Activated CD8-positive, alpha-beta memory T cell treated with anti-CD3 and anti-CD28 coated beads for 36 hours (primary cell): ENCODE data around the gene GTPBP2. TPM values are rescaled to one million over a fixed set of nuclear protein-coding genes. Genes with fewer than 3 reads are reported as not detected.

ENCODE experiments used
- CTCF ChIA-PET: fragments of 350-600 bp; sonication (Branson Sonifier 250); formaldehyde crosslinking; loops from one replicate; lab custom pipeline; 2021; ENCODE audit warnings: antibody characterized with exemption; lab: Charles Lee
- POLR2A ChIA-PET: fragments of 350-600 bp; sonication (Branson Sonifier 250); formaldehyde crosslinking; loops from one replicate; lab custom pipeline; 2021; ENCODE audit warnings: antibody characterized with exemption; lab: Charles Lee
- total RNA-seq, 2 experiments: library from RNA; stranded (reverse); gene quantifications; one replicate each; pipeline ENCODE4 v1.2.3, GENCODE V29; 2021

GTPBP2 gene, protein sequence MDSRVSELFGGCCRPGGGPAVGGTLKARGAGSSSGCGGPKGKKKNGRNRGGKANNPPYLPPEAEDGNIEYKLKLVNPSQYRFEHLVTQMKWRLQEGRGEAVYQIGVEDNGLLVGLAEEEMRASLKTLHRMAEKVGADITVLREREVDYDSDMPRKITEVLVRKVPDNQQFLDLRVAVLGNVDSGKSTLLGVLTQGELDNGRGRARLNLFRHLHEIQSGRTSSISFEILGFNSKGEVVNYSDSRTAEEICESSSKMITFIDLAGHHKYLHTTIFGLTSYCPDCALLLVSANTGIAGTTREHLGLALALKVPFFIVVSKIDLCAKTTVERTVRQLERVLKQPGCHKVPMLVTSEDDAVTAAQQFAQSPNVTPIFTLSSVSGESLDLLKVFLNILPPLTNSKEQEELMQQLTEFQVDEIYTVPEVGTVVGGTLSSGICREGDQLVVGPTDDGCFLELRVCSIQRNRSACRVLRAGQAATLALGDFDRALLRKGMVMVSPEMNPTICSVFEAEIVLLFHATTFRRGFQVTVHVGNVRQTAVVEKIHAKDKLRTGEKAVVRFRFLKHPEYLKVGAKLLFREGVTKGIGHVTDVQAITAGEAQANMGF
- total RNA-seq, result 10 to 100 TPM; 47.9 to 48.6 TPM

DNA sequence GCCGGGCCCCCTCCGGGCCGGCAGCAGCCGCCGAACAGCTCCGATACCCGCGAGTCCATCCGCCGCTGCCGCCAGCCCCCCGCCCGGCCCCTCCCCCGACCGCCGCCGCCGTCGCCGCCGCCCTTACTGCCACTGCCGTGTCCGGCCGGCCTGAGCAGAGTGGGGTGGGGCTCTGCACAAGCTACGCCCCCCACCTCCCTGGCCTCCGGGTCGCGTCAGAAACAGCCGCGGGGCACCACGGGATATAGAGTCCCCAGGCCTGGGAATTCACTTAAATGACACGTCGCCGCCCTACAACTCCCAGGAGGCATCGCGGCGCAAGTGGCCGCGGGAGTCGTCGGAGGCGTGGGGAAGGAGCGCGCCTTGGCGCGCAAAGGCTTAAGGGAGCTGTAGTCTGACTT, at the start of gene GTPBP2:
GTPBP2 (minus strand) TSS at position 161 of the 401 bp plus-strand sequence; CDS start at position 59, 102 bp downstream.
- ChIA-PET POLR2A (interaction anchor here (0.6 to 2.2 kb wide), 6 partner anchors 8 to 618 kb away, joined by 3 to 9 read pairs (median 6); partner anchors contain the start of genes HSP90AB1, POLH, RSPH9 and VEGFA), CTCF (interaction anchor here (0.9 to 1.5 kb wide), 3 partner anchors 29 to 141 kb away, joined by 3 to 7 read pairs (median 4); partner anchors contain the start of gene VEGFA)

DNA sequence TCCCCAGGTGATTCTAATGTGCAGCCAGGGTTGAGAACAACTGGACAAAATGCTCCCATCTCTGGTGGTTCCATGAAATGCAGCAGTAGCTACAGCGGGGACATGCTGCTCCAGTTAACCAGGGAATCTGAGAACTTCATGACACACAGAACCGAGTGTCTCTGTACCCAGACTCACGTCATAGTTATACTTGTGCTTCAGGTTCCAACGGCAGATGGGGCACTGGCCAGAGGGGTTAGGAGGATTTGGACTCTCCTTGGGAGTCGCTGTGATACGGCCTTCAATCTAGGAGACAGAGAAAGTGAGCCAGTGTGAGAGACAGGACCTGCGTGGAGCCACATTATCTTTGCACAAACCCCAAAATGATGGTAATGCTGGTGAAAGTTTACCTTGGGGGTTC, 49.3 kb upstream of the GTPBP2 start:
- CTCF ChIA-PET, result interaction anchor here (4.3 kb wide), 1 partner anchor 10 kb away, joined by 26 read pairs; no protein-coding TSS in a partner anchor
- POLR2A ChIA-PET, result no interaction called here

DNA sequence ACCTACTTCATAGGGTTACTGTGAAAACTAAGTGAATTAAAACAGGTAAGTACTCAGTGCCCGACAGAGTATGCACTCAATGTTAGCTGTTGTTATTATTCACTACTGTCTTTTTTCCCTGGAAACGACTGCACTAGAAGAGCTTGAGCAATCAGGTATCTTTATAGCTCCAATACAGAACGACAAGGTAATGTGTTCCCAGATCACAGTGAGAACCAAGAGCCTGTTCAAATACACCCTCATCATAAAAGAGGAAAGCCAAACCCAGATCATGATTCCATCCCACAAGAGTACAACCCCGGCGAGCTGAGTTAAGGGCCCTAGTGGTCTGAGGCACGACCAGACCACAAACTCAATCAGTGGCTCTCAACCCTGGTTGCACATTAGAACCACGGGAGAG, 48.7 kb upstream of the GTPBP2 start:
- POLR2A ChIA-PET, result no interaction called here

DNA sequence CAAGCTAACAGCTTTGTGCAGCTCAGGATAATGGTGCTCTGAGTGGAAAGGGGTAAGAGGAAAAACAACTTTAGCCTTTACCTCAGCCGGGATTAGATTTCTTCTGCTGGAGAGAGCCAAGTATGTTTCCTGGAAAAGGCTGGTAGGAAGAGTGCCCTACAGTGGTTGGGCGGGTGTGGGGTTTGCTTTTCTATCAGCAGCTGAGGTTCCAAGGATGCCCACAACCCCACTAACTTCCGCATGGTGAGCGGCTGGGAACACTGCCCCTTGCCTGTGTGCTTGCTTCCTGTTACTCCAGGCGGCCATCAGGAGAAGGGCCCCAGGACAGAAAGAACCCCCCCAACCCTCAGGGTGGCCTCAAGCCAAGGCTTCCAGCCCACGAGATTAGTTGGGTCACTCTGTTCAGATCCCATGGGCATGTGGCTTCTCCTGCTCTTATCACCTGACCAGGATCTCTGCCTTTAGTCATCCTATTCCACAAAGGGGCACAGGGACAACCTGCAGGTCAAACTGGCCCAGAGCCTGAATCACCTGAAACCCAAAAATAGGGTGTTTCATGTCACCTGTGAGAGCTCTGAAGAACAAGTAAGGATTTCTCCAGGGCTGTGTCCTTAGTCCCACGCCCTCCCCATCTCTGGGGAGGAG, 48.0 kb upstream of the GTPBP2 start:
- ChIA-PET CTCF (interaction anchor here (0.7 to 4.3 kb wide), 2 partner anchors 9 kb away, joined by 3 to 26 read pairs; no protein-coding TSS in a partner anchor), POLR2A (no interaction called here)

More for the DNA sequence above, 48.7 kb upstream of the GTPBP2 start:
- CTCF ChIA-PET, result interaction anchor here (4.3 kb wide), 1 partner anchor 9 kb away, joined by 26 read pairs; no protein-coding TSS in a partner anchor

DNA sequence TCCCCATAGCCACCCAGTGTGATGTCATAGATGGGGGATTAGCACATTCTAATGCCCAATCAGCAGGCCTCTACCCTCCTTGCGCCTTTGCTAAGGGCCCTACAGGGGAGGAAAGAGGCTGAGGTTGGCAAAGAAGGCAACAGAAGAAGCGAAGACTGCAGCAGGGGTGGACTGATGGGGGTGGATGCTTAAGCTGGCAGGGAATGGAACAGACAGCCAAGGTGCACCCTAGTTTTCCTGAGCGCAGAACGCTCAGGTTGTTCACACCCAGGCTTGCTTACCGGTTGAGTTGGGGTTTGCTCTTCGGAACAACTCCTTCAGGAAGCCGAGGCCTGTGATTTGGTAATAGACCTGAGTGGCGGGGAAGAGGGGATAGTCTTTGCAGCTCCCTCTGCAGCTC, 45.9 kb upstream of the GTPBP2 start:
- POLR2A ChIA-PET, result no interaction called here
- CTCF ChIA-PET, result interaction anchor here (1.6 kb wide), 1 partner anchor 10 kb away, joined by 4 read pairs; no protein-coding TSS in a partner anchor

DNA sequence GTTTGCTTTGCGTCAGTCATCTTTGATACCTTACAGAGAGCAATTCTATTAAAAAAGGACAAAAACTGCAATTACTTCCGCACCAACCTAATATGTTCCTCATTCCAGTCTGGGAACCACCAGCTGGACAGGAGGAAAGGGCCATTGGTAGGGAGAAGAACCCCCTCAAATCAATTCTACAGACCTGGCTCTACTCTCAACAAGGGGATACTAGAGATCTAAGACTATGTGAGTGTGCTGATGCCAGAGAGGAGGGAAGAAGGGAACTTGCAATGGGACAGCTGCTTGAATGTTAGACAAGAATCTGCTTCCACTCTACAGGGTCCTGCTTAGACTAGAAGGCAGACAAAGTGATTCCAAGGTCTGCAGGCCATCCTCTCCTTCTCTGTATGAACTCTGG, 45.2 kb upstream of the GTPBP2 start:
- ChIA-PET POLR2A (no interaction called here), CTCF (interaction anchor here (1.6 kb wide), 1 partner anchor 10 kb away, joined by 4 read pairs; no protein-coding TSS in a partner anchor)

DNA sequence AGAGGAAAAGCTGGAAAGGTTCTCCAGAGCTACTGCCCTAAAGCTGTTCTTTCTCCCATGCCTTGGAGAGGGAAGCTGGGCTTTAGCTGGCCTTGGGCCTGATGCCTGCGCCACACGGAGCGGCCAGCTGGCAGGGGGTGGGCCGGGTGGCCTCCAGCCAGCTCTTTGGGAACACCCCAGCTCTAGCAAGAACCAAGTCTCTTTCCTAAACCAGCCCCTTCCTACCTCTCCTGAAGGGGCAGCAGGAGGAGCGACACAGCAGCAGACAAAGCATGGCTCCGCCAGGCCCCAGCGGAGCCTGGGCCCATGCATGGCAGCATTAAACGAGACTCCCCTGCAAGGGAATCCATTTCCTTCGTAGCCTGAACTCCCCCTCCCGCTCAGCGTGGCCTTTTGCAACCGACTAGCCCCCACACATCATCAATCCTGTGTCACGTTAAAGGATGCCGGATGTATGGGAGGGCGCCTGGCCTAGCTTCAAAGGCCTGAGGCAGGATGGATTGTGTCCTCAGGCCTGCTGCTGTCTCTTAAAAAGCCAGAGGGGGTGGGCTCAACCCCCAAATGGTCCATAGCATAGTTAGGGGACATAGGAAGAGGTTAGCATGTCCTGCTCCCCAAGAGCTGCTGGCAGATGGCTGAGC, 44.5 kb upstream of the GTPBP2 start:
- ChIA-PET POLR2A (no interaction called here), CTCF (no interaction called here)

DNA sequence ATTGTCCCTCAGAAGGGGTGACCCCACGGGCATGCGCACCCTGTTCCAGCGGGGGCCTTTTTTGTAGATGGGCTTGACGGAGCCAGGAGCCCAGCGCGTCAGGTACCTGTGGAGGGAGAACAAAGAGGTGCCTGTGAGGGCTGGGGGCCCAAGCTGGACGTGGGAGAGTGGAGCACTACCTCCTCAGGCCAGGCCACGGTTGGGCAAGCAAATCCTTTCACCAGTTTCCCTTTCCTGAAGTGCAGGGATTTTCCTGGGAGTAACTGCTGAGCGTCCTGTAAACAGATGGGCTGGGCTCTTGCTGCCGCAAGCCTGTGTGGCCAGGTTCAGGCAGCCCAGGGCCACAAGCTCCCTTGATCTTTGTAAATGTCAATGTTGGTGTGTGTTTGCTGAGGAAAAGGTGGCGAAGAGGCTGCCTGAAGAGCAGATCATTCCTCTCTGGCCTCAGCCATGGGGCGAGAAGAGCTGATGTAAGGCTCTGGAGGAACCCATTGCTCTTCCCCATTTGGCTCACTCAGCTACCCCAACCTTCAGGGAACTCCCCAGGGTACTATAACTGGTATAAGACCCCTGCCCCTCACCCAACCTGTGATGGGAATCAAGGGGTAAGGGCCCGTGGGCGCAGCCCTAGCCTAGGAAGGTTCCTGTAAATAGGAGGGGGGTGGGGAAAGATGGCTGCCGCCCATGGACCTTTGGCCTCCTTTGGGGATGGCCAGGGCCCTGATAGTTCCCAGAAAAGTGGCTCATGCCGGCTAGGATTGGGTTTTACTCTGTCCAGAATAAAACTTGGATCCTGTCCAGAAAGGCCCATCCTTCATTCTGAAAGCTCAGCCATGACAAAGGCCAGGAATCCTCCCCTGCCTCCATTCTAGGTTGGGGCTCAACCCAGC, 43.0 kb upstream of the GTPBP2 start:
- ChIA-PET CTCF (interaction anchor here (0.6 to 1.1 kb wide), 2 partner anchors 407 to 544 kb away, joined by 3 to 4 read pairs; no protein-coding TSS in a partner anchor), POLR2A (no interaction called here)

DNA sequence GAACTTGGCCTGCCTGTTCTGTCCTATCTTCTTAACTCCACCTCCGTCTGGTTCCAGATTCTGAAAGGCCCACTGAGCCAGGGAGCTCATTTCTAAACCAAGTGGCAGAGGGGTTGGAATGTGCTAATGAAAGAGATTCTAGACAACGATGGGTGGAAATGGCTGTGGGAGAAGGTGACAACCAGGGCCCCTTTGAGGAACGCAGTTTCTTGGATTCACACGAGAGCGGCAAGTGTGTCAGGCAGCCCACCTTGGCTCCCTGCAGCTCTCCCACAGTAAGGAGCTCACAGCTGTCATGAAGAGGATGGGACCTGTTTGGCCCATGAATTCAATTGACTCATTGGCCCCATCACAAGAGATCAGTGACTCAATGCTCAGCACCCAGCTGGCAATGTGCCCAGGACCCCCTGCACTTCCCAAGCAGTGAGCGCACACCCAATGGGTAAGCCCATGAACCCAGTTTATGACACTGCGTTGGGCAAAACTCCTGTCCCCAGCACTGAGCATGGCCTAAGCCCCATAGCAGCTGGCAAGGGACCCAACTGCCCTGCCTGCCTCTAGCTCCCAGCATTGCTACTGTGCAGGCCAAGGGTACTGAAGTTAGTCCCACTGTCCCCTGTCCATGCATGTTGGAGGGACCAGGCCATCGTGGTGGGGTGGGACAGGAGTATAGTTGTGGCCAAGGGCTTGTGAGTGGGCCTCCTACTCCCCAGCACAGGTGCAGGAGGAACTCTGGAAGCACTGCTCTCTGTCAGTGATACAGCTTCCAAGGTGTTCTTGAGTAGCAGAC, 42.1 kb upstream of the GTPBP2 start:
- POLR2A ChIA-PET, result no interaction called here

DNA sequence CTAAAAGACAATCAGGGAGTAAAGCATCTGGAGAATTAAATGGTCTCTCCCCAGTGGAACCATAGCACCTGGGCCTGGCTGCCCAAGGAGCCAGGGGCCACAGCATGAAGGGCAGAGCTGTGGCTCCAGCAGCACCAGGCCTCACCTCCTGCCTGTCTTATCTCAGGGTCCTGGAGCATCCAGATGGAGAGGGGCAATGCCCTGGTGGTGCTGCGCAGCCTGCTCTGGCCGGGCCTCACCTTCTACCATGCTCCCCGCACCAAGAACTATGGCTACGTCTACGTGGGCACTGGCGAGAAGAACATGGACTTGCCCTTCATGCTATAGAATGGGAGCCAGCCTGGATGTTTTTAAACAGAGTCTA, 41.5 kb upstream of the GTPBP2 start:
- ChIA-PET CTCF (interaction anchor here (1.0 to 4.6 kb wide), 5 partner anchors 9 to 403 kb away, joined by 3 to 26 read pairs (median 6); no protein-coding TSS in a partner anchor), POLR2A (interaction anchor here (0.6 kb wide), 1 partner anchor 20 kb away, joined by 15 read pairs; no protein-coding TSS in a partner anchor)

More for the DNA sequence above, 42.1 kb upstream of the GTPBP2 start:
- CTCF ChIA-PET, result interaction anchor here (1.1 kb wide), 1 partner anchor 408 kb away, joined by 3 read pairs; no protein-coding TSS in a partner anchor

DNA sequence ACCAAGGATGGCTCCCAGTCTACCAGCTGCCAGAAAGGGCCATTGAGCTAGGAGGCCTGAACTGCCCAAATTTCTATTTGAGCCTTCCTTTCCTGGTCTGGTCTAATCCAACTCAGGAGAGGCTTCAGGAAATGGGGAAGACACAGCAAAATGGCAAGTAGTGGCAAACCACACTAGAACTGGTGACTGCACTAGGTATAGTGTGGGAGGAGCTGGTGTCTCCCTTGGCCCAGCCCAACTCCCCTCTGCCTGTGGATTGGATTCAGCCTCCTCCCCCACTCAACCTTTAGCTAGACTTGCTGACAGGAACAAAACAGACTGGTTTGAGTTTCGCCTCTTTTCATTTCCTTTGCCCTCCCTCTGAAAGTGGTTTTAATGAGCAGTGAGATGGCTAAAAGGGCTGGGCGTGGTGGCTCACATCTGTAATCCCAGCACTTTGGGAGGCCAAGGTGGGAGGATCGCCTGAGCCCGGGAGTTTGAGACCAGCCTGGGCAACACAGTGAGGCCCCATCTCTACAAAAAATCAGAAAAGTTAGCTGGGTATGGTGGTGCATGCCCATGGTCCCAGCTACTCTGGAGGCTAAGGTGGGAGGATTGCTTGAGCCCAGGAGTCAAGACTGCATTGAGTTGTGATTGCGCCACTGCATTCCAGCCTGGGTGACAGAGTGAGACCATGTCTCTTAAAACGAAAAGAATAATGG, 41.0 kb upstream of the GTPBP2 start:
- CTCF ChIA-PET, result interaction anchor here (0.6 to 4.6 kb wide), 7 partner anchors 9 to 409 kb away, joined by 3 to 26 read pairs (median 5); no protein-coding TSS in a partner anchor
- POLR2A ChIA-PET, result interaction anchor here (0.6 kb wide), 1 partner anchor 20 kb away, joined by 15 read pairs; no protein-coding TSS in a partner anchor

DNA sequence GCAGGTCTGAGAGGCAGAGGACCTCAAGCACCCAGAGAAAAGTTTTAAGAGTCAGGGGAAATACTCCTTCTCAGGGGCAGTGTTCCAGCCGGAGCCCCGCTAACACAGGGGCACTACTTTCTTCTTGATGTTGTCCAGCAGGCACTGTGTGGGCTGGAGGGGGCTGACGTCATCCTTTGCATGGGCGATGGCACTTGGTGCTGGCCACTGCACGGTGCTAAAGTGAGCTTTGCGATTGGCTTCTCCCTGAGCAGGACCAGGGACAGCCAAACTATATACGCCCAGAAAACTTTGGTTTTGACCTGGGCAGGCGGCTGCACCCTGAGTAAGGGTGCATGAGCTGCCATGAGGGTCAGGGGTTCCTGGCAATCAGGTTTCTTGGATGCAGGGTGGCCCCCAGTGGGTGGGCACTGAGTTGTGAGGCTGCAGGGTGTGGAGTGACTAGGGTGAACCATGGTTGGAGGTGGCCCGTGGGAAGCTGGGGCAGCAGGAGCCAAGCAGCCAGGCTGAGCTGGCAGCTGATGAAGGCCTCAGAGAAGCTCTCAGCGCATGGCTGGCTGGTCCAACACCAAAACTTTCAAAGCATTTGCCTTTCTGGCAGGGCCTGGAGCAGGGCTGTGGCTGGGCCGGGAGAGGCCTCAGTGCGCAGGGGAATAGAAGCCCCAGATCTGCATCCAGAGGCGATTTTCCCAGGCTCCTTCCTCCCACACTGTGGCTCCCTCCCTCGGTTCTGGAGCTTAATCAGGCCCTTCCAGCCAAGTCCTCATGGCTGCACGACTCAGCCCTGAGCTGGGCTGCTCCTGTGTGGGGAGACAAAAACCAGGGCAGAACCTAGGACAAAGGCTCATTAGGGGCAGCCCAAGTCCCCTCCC, 40.2 kb upstream of the GTPBP2 start:
- ChIA-PET CTCF (interaction anchor here (0.6 to 4.8 kb wide), 8 partner anchors 10 to 410 kb away, joined by 3 to 26 read pairs (median 6); partner anchors contain the start of gene VEGFA), POLR2A (no interaction called here)

DNA sequence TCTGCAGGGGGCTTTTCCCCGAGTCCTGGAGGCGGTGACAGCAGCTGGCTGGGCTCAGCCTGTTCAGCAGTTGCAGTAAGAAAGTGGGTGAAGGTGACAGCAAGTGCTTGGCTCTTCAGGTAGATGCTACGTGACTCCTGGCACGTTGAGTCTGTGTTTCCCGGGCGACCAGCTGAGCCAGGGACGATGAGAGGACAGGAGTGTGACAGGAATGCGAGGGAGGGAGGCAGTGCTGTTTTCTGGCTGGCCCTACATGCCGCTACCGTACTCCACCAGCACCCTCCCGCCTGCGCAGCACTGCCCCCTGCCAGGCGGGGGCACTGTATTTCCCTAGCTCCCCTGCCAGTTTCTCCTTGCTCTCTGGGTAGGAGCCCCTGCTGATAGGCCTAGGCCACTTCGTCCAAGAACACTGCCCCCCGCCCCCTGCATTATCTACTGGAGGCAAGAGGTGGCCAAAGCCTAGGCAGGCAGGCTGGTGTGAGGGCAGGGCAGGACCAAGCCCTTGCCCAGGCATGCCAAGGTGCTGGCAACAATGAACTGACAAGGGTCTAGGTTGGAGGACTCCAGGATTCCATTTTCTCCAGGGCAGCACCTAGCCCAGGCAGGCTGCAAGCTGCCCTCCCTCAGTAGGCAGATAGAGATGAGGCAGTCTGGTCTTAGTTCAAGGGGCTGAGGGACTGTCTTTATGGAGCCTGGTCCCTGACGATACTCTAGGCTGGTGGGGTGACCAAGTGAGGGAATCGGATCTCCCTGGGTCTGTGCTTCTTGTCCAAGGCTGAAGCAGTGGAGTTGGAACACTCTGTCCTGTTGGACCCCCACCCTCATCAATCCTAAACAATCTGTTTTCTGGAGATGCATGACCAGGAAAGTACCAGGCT, 39.3 kb upstream of the GTPBP2 start:
- ChIA-PET CTCF (interaction anchor here (0.7 to 4.8 kb wide), 19 partner anchors 8 to 416 kb away, joined by 3 to 30 read pairs (median 6); partner anchors contain the start of genes GTPBP2, MRPS18A, RSPH9 and VEGFA), POLR2A (interaction anchor here (1.0 kb wide), 2 partner anchors 102 to 415 kb away, joined by 3 to 4 read pairs; no protein-coding TSS in a partner anchor)
